NCI-H345 treated with DMSO at 0.1 percent for 48 hours (cell line): ENCODE data around the gene SIX4.
A peak's percentile ranks its signal among the peaks of the same experiment; 100 is the strongest.
"Not testable (repeated sequence)": the region's sequence is repeated elsewhere in the genome, so short reads cannot be mapped to it uniquely, and the experiment has no call there.

ENCODE experiments used
- DNase-seq: peaks from one replicate; lab custom pipeline; 2025; ENCODE audit not compliant: unreplicated experiment; lab: John Stamatoyannopoulos, UW

SIX4 gene

DNA sequence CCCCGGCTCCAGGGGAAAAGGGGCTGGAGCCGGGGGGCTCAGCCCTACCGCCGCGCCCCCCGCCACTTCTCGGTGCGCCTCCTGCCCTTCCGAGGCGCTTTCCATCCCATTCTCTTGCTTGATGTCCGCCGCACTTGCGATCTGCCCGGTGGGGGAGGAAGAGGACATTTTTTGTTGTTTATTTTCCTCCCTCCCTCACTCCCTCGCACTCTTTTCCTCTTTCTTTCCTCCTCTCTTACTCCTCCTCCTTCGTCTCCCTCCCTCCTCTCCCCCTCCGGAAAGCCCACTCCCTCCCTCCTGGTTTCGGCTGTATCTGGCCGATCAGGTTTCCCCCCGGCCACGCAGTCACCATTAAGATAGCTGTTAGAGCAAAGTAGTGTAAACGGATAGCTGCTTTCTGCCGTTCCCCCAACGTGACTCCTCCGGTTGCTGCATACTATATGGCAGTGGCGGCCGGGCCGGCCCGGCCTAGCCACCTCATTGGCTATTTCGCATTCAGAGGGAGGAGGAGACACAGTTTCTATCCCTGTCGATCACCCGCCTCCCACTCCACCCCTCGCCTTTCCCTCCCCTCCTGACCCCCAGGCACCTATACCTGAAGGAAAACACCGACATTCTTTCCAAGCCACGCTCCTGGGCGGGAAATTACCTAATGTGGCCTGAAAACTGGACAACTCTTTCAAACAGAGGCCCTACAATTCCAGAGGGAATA, at the start of gene SIX4:
SIX4 (minus strand) TSS at position 445 of the 712 bp plus-strand sequence; CDS start at position 168, 277 bp downstream.
- peak; percentile 87 for DNase-seq

DNA sequence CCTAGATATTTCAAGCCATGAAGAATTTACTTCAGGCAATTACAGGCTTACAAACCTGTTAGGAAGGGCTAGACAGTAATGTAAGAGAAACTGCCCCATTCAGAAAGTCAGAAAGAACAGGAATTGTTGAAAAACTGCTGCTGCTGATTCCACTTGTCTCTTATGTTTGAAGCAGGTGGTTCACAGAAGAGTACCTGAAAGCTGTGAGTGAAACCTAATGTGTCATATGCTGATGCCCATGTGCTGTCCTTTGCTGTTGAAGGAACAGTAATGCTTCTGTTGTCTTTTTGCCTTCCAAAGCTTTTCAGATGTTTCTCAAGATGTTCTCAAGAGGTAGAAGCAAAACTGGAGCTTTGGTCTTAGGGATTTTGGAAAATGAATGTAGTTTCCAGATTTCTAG, 49.4 kb upstream of the SIX4 start:
- DNase-seq: no peak

DNA sequence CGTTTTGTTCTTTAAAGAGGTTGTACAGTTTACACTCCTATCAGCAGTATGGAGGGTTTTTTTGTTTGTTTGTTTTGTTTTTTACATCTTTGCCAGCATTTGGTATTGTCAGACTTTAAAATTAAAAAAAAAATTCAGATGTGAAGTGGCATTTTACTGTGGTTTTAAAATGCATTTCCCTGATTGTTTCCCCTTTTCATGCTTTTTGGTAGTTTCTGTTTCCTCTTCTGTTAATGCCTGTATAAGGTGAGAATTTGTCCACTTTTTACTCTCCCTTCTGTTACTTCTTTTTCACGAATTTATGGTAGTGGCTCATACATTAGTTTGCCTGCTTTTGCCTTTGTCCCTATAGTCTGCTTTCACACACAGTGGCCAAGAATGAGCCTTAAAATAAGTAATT, 47.0 kb upstream of the SIX4 start:
- DNase-seq: no peak

DNA sequence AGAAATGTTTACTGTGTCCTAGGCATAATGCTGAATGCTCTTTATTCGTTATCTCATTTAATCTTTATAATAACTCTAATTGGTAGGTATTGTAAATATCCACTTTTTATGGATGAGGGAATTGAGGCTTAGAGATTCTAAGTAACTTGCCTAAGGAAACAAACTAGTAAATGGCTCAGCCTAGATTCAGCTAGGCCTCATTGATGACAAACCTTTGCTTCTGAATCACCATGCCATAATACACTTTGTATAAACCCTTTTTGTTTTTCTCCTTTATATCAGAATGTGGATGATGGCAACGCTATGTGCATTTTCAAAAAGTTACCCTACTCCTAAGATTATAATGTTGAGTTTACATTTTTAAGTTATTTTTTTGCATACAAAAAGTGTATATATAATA, 44.5 kb upstream of the SIX4 start:
- no peak for DNase-seq

GRCh38 chr14:60760644-60761364, 36.7 kb upstream of the SIX4 start:
- DNase-seq: peak; percentile 92

DNA sequence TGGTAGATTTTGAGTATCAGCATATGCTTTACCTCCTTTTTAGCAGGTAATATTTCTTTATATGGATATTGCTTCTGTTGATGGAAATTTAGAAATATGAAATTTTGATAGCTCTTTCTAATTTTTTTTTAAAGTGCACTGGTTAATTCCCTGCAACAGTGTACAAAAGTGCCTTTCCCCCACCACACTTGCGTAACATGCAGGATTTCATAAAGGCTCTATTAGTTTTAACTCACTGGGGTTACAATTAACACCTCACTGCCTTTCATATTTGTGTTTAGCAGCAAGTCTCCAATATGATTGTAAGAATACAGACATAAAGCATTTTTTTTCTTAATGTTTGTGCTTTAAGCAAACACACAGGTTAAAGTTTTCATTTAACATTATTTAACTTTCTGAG, 36.1 kb upstream of the SIX4 start:
- DNase-seq: no peak

- peak; percentile 29 for DNase-seq
These were observed 34.7 kb upstream of the SIX4 start for GRCh38 chr14:60758885-60759284.

GRCh38 chr14:60757567-60758002, 33.4 kb upstream of the SIX4 start:
- DNase-seq: no peak

DNA sequence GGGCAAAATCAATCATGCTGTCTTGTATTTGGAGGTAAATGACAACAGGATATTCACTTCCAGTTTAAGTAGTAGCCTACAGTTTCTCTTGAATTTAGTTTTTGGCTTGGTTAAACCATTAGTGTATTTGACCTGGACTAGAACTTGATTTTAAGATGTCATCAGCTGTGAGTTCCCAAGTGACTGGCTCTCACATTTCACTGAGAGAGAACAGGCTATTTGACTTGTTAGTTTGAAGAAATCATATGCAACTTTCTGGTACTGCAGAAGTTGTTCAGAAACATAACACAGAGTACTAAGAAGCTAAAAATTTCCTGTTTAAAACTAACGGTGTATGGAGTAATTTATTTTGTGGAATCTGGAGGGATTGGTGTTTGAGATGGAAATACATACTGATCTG, 32.7 kb upstream of the SIX4 start:
- no peak for DNase-seq

DNA sequence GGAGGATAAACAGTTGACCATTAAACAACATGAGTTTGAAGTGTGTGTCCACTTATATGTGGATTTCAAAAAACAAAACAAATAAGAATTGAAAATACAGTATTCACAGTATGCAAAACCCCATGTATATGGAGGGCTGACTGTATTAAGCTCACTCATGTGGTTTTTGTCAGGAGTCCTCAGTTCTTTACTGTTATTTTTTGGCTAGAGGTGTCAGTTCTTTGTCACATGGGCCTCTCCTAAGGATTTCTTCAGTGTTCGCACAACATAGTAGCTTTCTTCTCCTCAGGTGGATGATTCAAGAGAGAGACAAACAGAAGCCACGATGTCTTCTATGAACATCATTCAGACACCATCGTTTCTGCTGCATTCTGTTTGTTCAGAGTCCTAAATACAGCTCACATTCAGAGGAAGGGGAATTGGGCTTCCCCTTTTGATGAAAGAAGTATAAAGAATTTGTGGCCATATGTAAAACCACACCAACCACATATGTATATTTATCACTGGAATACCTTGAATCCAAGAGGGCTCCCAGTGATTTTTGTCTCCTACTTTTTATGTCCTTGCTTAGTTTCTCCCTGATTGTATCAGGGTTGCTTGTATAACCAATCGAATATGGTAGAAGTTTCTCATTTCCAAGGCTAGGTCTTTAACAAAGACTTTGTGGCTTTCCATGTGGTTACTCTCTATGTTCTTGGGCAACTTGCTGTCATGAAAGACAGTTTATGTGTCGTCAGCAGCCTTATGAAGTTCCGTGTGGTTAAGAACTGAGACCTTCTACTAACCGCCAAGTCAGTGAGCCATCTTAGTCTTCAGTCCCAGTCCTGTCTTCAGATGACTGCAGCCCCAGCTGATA, 29.3 kb upstream of the SIX4 start:
- no peak for DNase-seq

GRCh38 chr14:60744566-60744965, 20.4 kb upstream of the SIX4 start:
- no peak for DNase-seq

GRCh38 chr14:60738843-60739508, 14.8 kb upstream of the SIX4 start:
- DNase-seq: no peak

GRCh38 chr14:60736494-60736893, 12.3 kb upstream of the SIX4 start:
- no peak for DNase-seq

GRCh38 chr14:60735416-60735815, 11.3 kb upstream of the SIX4 start:
- no peak for DNase-seq

DNA sequence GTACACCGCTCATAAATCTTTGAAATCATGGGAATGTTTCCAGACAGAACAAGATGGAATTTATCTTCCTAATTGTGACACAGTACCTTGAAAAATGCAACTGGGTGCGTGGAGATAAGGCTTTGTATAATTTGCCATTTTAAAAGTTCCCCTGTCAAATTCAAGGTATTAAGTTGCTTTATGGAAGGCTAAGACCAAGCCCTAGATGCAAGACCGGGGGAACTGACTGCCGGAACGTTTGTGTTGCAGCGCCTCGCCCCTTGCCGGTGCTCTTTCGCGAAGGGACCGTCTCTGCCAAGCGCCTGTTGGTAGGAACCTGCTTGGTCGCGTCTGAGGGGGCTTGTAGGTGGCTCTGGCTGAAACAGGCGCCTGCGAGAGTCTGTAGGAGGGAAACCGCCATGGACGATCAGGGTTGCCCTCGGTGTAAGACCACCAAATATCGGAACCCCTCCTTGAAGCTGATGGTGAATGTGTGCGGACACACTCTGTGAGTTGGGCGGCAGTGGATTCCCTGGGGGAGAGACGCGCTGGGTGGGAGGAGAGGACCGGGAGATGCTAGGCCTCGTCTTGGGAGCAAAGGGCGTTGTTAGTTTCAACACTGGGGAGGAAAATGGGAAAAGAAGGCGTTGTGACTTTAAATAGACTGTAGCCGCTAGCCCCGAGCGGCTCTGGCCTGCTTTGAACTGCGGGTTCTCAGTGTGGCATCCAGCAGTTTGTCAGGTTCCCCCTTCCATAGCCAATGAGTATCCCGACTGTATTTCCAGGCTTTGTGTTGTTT, 10.5 kb upstream of the SIX4 start, which contains the start of gene MNAT1:
MNAT1 (plus strand) TSS at position 297 of the 778 bp plus-strand sequence; CDS start at position 399, 102 bp downstream.
- peak; percentile 74 for DNase-seq

DNA sequence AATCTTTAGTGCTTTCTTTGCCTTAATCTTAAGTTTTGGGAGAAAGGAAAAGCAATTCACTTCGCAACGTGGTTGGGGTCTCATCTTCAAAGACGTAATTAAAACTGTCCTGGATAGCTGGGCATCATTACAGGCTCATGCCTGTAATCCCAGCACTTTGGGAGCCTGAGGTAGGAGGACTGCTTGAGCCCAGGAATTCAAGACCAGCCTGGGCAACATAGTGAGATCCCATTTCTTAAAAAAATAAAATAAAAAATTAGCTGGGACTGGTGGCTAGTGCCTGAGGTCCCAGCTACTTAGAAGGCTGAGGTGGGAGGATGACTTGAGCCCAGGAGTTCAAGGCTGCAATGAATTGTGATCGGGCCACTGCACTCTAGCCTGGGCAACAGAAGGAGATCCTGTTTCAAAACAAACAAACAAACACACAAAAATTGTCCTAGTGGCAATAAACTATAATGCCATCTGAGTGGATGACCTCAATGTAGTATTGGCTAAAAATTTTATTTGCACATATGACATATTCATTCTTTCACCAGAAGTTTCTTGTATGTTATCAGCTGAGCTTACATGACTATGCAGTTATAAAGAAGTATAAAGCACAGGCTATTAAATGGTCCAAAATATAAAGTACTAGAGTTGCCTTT, 8.8 kb upstream of the SIX4 start:
- no peak for DNase-seq

- DNase-seq: not testable (repeated sequence)
These were observed 7.1 kb upstream of the SIX4 start for GRCh38 chr14:60731291-60731690.

DNA sequence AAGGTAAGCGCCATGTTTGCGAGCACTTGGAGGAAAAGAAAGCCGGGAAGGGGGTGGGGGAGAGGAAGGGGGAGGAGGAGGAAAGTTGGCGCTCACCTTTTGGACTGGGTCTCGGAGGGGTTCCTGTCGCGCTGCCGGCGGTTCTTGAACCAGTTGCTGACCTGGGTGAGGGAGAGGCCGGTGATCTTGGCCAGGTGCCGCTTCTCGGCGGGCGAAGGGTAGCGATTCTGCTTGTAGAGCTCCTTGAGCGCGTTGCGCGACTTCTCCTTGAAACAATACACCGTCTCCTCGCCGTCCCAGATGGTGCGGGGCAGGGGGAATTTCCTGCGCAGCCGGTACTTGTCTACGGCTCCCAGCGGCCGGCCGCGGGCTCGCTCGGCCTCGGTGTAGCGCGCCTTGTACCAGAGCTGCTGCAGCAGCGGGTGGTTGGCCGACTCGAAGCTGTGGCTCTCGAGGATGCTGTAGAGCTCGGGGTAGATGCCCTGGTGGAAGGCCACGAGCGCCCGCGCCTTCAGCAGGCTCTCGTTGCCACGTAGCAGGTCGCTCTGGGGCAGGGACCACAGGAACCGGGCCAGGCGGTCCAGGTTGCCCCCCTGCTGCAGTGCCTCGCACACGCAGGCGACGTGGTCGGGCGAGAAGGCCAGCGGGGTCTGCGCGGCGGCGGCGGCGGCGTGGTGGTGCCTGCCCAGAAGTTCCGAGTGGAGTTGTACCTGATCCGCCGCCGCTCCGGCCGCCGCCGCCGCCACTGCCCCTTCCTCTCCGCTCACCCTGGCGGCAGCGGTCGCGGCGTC, 840 bp downstream of the SIX4 start:
- DNase-seq: no peak
